Measurements from ENCODE around the gene MRPL32.

The MRPL32 gene

DNA sequence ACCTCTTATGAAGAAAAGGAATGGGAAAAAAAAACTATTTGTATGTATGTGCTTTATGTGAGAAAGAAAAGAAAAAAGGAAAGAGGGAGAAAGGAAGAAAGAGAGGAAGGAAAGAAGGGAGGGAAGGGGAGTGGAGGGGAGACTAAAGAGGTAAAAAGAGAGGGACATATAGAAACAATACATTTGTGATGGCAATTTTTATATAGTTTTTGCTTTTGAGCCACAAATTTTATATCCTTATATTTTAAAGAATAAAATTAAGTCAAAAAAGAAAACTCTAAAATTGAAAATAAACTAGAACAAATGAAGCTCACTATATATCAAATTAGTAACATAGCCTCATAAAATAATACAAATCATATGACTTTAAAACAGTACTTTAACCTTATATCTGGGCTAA, 31.3 kb upstream of the MRPL32 start:
- ChIA-PET CTCF (no interaction called here), POLR2A (no interaction called here)
- TF ChIP-seq, protein P1, sequence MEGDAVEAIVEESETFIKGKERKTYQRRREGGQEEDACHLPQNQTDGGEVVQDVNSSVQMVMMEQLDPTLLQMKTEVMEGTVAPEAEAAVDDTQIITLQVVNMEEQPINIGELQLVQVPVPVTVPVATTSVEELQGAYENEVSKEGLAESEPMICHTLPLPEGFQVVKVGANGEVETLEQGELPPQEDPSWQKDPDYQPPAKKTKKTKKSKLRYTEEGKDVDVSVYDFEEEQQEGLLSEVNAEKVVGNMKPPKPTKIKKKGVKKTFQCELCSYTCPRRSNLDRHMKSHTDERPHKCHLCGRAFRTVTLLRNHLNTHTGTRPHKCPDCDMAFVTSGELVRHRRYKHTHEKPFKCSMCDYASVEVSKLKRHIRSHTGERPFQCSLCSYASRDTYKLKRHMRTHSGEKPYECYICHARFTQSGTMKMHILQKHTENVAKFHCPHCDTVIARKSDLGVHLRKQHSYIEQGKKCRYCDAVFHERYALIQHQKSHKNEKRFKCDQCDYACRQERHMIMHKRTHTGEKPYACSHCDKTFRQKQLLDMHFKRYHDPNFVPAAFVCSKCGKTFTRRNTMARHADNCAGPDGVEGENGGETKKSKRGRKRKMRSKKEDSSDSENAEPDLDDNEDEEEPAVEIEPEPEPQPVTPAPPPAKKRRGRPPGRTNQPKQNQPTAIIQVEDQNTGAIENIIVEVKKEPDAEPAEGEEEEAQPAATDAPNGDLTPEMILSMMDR (IDR thresholded peaks at IDR 0.05; ENCODE audit: insufficient read depth, low read length, missing control alignments), result no peak
- no peak overlapping the region for H3K4me3 ChIP-seq (ENCODE audit: low read depth, low read length)
- DNase-seq (ENCODE audit: low read depth, low spot score), result no peak

- TF ChIP-seq, protein P1 (IDR thresholded peaks at IDR 0.05; ENCODE audit: insufficient read depth, low read length, missing control alignments), result no peak
- CTCF ChIA-PET, result no interaction called here
- no peak overlapping the region for H3K4me3 ChIP-seq (ENCODE audit: low read depth, low read length)
- POLR2A ChIA-PET, result no interaction called here
- no peak for DNase-seq (ENCODE audit: low read depth, low spot score)
Measured at GRCh38 chr7:42902331-42902730, 29.8 kb upstream of the MRPL32 start.

GRCh38 chr7:42906181-42906580, 26.0 kb upstream of the MRPL32 start:
- CTCF ChIA-PET, result interaction anchor here (0.9 kb wide), 1 partner anchor 963 kb away, joined by 3 read pairs; no protein-coding TSS in a partner anchor
- TF ChIP-seq, protein P1 (IDR thresholded peaks at IDR 0.05; ENCODE audit: insufficient read depth, low read length, missing control alignments), result no peak

GRCh38 chr7:42907316-42907715, 24.9 kb upstream of the MRPL32 start:
- TF ChIP-seq, protein P1 (IDR thresholded peaks at IDR 0.05; ENCODE audit: insufficient read depth, low read length, missing control alignments), result no peak
- no peak overlapping the region for H3K4me3 ChIP-seq (ENCODE audit: low read depth, low read length)
- DNase-seq (ENCODE audit: low read depth, low spot score), result no peak
- ChIA-PET CTCF (no interaction called here), POLR2A (no interaction called here)

More at GRCh38 chr7:42906181-42906580, 26.0 kb upstream of the MRPL32 start:
- POLR2A ChIA-PET, result no interaction called here
- DNase-seq (ENCODE audit: low read depth, low spot score), result no peak
- no peak overlapping the region for H3K4me3 ChIP-seq (ENCODE audit: low read depth, low read length)

GRCh38 chr7:42910306-42910705, 21.9 kb upstream of the MRPL32 start:
- TF ChIP-seq, protein P1 (IDR thresholded peaks at IDR 0.05; ENCODE audit: insufficient read depth, low read length, missing control alignments), result no peak
- no peak for DNase-seq (ENCODE audit: low read depth, low spot score)
- POLR2A ChIA-PET, result no interaction called here
- H3K4me3 ChIP-seq (ENCODE audit: low read depth, low read length), result no peak overlapping the region
- CTCF ChIA-PET, result interaction anchor here (0.9 to 1.4 kb wide), 3 partner anchors 34 to 970 kb away, joined by 4 to 8 read pairs (median 5); no protein-coding TSS in a partner anchor

DNA sequence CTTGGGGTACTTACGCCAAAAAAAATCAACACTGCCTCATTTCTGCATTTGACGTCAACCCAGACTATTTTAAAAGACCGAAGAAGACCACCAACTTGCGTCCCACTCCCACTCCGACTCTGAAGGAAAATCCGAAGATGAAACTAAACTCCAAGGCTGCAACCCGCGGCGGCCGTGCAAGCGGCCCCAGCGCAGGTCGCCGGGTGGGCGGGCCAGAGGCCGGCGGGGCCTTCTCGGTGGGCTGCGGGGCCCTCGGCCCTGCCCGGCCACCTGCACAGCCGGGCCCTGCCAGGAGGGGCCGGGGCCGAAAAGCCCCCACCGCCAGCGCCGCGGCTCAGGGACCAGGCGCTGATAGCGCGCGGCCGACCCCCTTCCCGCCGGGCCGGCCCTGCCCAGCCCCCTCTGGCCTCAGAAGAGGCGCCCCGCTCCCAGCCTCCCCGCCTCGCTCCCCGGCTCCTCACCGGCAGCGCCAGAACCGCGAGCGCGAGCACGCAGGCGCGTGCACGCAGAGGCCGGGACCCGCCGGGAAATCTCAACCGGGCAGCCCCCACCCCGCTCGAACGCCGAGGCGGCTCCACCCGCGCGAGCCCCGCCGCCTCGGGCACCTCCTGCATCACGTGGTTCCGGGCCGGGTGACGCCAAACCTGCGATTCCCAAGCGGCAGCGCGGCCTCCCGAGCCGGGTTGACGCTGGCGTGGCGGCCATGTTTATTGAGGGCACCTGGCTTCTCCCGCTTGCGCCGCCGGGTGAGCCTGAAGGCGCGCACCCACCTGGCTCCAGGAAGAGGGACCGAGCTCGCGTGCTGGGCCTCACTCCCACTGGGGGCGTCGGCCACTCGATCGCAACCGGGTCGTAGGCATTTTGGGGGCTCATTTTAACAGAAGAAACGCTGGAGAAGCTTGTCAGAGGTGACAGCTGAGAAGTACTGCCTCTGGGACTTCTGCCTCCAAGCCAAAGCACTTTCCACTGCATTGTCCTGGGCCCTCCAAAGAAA, 20.4 kb upstream of the MRPL32 start, which contains the start of gene C7orf25:
TSS of gene C7orf25 (minus strand) at position 617 of the 994 bp plus-strand sequence. CDS start 1,170 bp downstream, outside the sequence.
- ChIA-PET CTCF (interaction anchor here (1.1 to 1.3 kb wide), 3 partner anchors 22 to 350 kb away, joined by 3 to 5 read pairs (median 3); no protein-coding TSS in a partner anchor), POLR2A (interaction anchor here (0.5 to 0.9 kb wide), 2 partner anchors 20 to 224 kb away, joined by 3 to 5 read pairs; partner anchors contain the start of genes MRPL32 and PSMA2)
- DNase-seq (ENCODE audit: low read depth, low spot score), result no peak
- H3K4me3 ChIP-seq (ENCODE audit: low read depth, low read length), result peak within 1 kb of the TSS; percentile 68
- TF ChIP-seq, protein P1 (IDR thresholded peaks at IDR 0.05; ENCODE audit: insufficient read depth, low read length, missing control alignments), result no peak

Measured in AG04449 (cell line).